Superior temporal gyrus (tissue), 1 donor: Measurements from ENCODE around the gene GIMAP6.
"Not testable (repeated sequence)": the region's sequence is repeated elsewhere in the genome, so short reads cannot be mapped to it uniquely, and the experiment has no call there.

Experiments
- DNase-seq: peaks from one replicate; pipeline ENCODE4 v3.0.0-alpha.2; 2016; ENCODE audit errors: extremely low spot score

Gene GIMAP6

GRCh38 chr7:150645259-150646020, 13.3 kb upstream of the GIMAP6 start:
- no peak for DNase-seq

GRCh38 chr7:150642926-150643325, 10.7 kb upstream of the GIMAP6 start:
- no peak for DNase-seq

GRCh38 chr7:150641854-150642253, 9.7 kb upstream of the GIMAP6 start:
- DNase-seq = no peak

GRCh38 chr7:150633926-150634325, 1.7 kb upstream of the GIMAP6 start:
- no peak for DNase-seq

- no peak for DNase-seq
These were observed 930 bp downstream of the GIMAP6 start for GRCh38 chr7:150631084-150631826.

GRCh38 chr7:150629347-150629746, 2.8 kb downstream of the GIMAP6 start:
- DNase-seq = no peak

- DNase-seq = no peak
These were observed 4.2 kb downstream of the GIMAP6 start for GRCh38 chr7:150627959-150628358.

GRCh38 chr7:150626696-150627095, 5.5 kb downstream of the GIMAP6 start:
- DNase-seq = no peak

- no peak for DNase-seq
These were observed 10.8 kb downstream of the GIMAP6 start for GRCh38 chr7:150621376-150621775.

GRCh38 chr7:150620617-150621371, 11.4 kb downstream of the GIMAP6 start:
- no peak for DNase-seq

GRCh38 chr7:150620061-150620460, 12.1 kb downstream of the GIMAP6 start:
- DNase-seq = no peak

- not testable (repeated sequence) for DNase-seq
These were observed 16.9 kb downstream of the GIMAP6 start for GRCh38 chr7:150615221-150615755.

- not testable (repeated sequence) for DNase-seq
These were observed 17.8 kb downstream of the GIMAP6 start for GRCh38 chr7:150614426-150614825.

GRCh38 chr7:150613880-150614279, 18.3 kb downstream of the GIMAP6 start:
- no peak for DNase-seq

GRCh38 chr7:150612925-150613324, 19.3 kb downstream of the GIMAP6 start:
- DNase-seq = no peak

GRCh38 chr7:150610233-150610632, 22.0 kb downstream of the GIMAP6 start:
- no peak for DNase-seq

- DNase-seq = not testable (repeated sequence)
These were observed 28.6 kb downstream of the GIMAP6 start for GRCh38 chr7:150603600-150603999.

- no peak for DNase-seq
These were observed 36.8 kb downstream of the GIMAP6 start for GRCh38 chr7:150595361-150595760.

- DNase-seq = no peak
These were observed 37.4 kb downstream of the GIMAP6 start for GRCh38 chr7:150594805-150595204.

GRCh38 chr7:150587551-150587950, 44.6 kb downstream of the GIMAP6 start:
- DNase-seq = no peak

GRCh38 chr7:150586785-150587152, 45.4 kb downstream of the GIMAP6 start:
- DNase-seq = no peak
